HG02571 (cell line): ENCODE data around the gene EHMT1.
A peak's percentile ranks its signal among the peaks of the same experiment; 100 is the strongest.

ENCODE experiments used
- ATAC-seq: cut with Tn5 transposase; IDR thresholded peaks from one replicate; pipeline ENCODE4 v1.9.1; 2021; ENCODE audit warnings: mild to moderate bottlenecking, moderate library complexity; ENCODE audit not compliant: unreplicated experiment

Gene EHMT1

DNA sequence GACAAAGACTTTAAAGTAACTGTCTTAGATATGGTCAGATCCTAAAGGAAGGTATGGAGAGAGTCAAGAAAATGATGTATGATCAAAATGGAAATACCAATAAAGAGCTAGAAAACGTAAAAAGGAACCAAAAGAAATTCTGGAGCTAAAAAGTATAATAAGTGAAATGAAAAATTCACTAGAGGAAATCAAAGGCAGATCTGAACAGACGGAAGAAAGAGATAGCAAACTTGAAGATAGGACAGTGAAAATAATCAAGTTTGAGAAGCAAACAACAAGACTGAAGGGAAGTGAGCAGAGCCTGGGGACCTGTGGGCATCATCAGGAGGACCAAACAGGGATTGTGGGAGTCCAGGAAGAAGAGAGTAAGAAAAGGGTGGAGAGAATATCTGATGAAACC lies 115.4 kb downstream of the EHMT1 start:
- no peak for ATAC-seq

DNA sequence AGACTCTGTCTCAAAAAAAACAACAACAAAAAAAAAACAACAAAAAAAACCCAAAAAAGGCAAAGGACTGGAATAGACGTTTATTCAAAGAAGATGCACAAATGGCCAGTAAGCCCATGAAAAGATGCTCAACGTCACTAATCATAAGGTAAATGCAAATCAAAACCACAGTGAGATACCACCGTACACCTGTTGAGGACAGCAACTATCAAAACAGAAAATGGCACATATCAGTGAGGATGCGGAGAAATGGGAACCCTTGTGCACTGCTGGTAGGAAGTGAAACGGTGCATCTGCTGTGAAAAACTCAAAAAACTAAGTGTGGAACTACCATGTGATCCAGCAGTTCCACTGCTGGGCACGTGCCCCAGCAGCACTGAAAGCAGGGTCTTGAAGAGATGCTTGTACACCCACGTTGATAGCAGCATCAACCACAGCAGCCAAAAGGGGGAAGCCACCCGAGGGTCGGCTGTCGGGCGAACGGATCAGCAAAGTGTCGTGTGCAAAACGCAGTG lies 119.4 kb downstream of the EHMT1 start:
- peak; percentile 82 for ATAC-seq

DNA sequence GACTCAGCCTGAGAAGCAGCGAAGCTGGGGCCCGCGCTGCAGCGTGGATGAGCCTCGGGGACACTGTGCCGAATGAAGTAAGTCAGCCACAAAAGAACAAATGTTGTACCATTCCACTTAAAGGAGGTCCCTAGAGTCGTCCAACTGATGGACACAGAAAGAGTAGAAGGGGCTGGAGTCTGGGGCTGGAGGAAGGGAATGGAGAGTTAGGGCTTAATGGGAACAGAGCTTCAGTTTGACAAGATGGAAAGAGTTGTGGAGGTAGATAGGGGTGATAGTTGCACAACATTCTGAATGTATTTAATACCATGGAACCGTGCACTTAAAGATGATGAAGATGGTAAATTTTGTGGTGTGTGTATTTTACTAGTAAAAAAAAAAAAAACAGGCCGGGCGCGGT lies 119.9 kb downstream of the EHMT1 start:
- ATAC-seq, result no peak

DNA sequence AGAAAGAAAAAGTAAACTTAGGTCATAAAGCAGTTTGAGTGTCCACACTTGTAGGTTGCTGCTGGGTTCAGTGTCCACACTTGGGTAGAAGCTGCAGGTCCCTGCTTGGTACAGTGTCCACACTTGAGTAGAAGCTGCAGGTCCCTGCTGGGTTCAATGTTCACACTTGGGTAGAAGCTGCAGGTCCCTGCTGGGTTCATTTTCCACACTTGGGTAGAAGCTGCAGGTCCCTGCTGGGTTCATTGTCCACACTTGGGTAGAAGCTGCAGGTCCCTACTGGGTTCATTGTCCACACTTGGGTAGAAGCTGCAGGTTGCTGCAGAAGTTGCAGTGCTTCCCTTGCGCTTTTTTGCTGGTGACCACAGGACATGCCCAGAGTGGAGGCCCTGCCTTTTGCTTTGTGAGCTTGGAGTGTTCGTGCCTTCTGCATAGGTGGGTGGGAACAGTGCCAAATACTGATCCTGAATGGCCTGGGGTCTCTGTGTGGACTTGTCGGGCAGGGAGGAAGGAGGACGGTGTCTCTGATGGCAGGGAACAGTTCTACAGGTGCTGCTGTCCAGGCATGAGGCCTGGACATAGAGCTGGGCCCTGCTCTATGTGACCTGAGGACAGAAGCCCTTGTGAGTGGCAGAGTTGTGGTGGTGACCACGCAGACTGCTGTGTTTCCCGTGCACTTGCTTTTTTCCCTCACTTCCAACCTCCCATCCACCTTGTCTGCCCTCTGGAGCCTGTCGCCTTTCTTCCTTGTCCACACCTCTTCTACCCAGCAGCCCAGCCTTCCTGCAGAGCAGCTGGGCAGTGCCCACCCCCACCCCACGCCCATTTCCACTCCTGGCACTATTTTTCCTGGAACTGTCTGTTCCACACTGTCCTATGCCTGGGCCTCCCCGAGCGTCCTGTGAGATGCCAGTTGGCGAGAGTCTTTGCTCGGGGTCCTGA lies 120.8 kb downstream of the EHMT1 start:
- no peak for ATAC-seq

DNA sequence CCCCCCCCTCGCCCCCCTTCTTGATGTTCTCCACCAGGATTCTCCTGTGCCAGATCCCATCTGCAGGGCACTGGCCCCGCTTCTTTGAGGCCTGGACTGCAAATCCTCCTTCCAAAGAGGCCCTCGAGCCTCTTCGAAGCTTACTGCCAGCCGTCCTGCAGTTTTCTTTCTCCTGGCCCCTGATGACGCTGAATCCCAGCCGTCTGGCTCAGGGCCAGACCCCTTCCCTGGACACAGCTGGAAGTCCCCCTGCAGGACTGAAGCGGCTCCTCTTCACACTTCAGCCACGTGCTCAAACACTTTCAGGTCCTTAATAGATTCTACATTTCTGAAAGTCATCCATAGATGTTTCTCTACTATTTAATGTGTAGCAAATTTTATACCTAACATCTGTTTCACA lies 121.5 kb downstream of the EHMT1 start:
- no peak for ATAC-seq

DNA sequence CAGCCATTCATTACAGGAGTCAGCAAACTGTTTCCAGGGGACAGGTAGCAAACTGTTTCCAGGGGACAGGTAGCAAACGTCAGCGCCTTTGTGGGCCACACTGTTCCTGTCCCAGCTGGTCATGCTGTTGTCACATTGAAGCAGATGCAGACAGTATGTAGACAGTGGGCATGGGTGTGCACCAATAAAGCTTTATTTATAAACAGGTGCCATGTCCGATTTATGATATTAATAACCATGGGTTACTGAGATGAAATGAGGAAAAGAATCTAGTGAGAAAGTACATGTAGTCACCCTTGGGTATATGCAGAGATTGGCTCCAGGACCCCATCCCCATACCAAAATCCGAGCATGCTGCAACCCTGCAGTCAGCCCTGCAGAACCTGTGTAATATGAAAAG lies 122.5 kb downstream of the EHMT1 start:
- ATAC-seq, result no peak

DNA sequence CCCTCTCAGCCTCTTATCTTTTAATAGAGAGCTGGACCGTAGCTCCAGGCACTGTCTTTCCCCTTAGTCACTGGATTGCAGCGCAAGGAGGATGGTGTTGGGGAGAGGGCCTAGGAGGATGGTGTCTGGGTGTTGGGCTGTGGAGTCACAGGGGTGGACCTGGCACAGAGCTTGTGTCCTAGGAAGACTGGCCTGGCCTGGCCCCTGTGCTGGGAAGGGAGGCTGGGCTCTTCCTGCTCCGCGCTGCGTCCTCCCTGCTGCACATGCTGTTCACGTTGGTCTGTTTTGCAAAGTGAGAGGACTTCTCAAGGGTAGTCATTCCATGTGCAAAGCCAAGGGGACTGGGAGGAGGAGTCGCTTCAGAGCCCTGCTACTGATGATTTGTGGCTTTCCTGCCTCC lies 123.9 kb downstream of the EHMT1 start:
- no peak for ATAC-seq

DNA sequence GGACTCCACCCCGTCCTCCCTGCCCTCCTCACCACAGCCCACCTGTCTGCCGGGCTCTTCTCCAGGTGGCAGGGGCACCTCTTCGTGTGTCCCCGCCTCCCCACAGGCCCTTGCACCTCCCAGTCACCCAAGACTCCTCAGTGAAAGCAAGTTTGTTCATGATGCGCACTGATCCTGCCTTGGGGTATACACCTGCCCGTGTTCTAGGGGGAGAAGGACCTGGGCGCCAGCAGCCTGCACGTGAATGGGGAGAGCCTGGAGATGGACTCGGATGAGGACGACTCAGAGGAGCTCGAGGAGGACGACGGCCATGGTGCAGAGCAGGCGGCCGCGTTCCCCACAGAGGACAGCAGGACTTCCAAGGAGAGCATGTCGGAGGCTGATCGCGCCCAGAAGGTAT lies 124.9 kb downstream of the EHMT1 start:
- ATAC-seq, result no peak

DNA sequence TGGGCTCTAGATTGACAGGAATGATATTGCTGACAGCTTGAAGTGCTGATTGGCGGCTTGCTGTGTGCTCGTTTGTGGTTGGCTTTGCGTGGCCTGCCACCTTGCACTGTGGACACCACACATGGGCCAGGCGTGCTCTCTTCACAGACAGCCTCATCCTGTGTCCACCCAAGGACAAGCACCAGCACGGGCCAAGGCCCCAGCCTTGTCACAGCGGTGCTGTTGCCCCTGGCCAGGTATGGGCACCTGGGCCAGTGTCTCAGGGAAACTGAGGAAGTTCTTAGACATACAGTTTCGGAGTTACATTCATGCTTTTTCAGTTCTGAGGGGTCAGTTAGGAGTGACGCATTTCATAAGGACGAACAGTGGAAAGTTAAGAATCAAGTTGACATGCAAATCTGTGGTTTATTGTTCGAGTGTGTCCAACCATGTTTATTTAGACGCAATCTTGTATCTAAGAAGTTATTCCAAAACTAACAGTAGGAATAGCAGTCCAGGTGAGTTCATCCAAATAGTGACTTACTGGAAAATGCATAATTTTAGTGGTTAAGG lies 125.9 kb downstream of the EHMT1 start:
- ATAC-seq, result no peak

DNA sequence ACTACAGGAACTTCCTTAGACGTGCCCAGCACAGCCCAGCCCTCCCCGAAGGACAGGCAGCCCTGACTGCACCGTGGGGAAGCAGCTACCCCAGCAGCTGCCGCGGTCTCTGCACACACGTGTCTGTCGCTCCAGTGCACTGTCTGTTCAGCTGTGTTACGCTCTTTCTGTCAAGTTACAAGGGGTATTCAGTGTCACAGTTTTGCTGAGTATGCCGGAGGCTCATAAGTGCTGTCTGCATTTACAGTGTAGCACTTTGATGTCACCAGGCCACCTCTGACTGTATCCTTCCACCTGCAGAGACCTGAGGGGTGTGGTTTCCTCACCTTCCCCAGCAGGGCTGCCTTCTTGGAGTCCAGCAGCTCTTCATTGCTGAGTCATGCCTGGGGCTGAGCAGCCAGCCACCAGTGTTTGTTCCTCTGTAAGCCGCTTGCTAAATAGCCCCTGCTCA lies 126.8 kb downstream of the EHMT1 start:
- ATAC-seq, result peak; percentile 54

DNA sequence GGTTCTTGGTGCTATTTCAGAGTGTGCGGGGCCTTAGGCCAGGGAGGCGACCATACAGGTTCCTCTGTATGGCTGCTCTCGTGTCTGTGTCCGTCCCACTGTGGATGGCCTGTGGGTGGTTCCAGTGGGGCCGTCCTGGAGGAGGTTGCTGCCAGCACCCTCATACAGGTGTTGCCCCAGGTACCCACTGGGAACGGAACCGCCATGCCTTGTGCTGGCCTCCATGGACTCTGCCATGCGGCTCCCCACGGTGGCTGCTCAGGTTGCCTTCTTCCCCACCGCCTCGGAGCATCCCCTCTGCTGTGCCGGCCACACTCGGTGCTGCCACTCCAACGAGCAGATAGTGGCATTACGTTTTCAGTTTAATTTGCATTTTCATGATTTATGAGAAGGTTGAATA lies 129.5 kb downstream of the EHMT1 start:
- no peak for ATAC-seq

DNA sequence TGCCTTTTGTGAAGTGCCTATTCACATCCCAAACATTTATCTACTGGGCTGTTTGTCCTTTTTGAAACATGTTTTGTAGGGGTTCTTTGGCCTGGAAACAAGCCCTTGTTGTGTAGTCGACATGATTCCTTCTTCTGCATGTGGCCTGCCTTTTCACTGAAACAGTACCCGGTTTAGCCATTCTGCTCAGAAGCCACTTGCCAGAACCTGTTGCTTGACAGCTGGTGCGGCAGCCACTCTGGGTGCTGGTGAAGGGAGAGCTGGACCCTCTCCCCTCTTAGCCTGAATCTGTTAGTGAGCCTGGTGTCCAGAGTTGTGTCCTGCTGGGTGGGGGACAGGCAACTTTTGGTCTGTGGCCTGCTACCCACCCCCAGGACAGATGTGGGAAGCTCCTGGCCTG lies 129.9 kb downstream of the EHMT1 start:
- ATAC-seq, result no peak

DNA sequence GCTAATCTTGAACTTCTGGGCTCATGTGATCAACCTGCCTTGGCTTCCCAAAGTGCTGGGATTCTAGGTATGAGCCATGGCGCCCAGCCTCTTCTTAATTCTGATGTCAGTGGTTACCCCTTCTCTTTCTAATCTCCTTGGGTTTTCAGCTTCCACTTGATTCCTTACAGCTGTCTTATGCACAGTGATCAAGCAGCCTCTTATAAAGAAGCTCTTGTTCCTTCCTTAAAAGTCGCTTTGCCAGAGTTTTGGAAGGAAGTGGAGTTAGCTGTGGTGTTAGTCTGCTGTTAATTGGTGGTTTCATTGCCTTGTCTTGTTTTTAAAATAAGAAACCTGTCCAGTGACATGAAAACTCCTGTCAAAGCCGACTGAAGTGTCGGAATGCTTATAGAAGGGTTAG lies 130.7 kb downstream of the EHMT1 start:
- ATAC-seq, result no peak

DNA sequence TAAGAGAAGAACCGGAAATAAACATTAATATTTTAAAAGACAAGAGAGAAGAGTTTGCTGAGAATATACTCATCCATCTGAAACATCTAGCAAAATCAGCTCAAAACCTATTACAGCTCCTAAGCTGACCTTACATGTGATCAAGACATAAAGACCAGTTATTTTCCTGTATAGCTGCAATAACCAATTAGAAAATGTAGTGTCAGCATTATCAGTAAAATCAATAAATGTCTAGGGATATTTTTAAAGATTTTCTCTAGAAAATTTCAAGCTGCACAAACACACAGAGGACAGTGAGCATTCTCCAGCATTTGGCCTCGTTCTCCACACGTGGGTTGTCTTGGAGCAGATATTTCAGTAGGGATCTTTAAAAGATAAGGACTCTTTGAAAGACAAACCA lies 131.2 kb downstream of the EHMT1 start:
- no peak for ATAC-seq

DNA sequence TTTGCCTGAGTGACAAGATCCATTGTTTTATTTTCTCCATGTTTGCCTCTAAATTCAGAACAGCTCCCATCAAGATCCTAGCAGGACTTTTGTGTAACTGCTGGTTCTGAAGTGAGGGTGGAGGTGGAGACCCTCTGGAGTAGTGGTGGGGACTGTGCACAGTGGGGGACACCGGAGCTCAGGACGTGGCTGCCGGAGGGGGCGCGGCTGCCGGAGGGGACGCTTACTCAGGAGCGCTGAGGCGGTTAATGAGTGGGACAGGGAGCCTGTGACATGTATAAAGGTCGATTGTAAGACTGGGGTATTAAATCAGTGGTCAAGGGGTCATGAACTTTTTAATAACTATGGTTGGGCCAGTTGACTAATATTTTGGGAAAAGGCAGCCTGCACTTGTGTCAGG lies 131.8 kb downstream of the EHMT1 start:
- no peak for ATAC-seq

DNA sequence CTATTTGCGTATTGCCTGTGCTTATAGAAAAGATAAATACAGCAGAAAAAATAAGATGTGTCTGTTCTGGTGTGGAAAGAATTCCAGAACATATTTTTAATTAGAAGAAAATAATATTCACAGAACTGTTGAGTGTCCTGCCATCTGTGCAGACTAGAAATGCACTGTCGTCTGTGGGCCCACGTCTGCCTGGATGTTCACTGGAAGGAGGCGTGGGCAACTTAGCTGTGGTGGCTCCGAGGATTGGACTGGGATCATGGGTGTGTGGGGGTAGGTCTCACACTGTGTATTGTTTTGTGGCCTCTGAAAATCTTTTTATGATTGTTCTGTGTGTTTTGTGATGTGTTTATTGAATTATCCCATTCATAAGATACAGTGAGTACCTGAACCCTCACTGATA lies 132.8 kb downstream of the EHMT1 start:
- ATAC-seq, result no peak

DNA sequence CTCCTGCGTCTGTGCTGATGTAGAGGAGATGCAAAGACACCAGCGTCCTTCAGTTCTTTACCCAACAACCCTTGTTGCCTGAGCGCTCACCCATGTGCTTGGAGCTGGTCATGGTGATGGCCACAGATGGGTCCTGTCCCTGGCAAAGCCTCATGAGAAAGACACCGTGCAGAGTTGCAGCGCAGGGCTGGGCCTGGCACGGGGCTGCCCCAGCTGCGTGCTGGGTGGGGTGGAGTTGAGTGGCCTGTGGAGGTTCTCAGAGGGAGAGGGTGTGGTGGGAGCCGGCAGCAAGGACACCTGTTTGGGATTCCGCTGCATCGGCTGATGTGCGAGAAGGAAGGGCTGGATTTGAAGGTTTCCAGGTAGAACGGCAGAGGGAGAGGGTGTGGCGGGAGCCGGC lies 133.6 kb downstream of the EHMT1 start:
- ATAC-seq, result no peak

DNA sequence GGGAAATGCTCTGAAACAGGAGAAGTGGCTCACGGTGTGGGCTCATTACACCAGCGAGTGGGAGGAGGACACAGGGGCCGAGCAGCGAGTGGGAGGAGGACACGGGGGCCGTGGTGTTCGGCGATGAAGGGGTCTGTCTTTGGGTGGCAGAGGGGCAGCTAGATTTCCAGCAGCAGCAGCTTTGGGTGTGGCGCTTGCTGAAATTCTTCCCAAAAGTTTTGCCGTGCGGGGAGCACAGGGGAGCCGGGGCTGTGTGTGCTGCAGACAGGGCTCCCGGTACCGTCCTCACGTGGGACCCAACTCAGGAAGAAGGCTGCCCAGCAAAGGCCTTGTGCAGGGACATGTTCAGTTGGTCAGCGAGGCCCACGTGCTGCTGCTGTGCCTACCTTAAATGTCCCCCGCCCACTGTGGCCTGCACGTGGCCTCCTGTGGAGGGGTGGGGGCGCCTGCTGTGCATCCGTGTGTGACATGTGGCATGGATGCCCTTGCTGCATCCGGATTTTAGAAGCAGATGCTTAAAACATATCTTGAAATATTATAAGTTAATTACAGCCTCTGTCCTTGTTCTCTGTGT lies 134.5 kb downstream of the EHMT1 start:
- ATAC-seq, result no peak

DNA sequence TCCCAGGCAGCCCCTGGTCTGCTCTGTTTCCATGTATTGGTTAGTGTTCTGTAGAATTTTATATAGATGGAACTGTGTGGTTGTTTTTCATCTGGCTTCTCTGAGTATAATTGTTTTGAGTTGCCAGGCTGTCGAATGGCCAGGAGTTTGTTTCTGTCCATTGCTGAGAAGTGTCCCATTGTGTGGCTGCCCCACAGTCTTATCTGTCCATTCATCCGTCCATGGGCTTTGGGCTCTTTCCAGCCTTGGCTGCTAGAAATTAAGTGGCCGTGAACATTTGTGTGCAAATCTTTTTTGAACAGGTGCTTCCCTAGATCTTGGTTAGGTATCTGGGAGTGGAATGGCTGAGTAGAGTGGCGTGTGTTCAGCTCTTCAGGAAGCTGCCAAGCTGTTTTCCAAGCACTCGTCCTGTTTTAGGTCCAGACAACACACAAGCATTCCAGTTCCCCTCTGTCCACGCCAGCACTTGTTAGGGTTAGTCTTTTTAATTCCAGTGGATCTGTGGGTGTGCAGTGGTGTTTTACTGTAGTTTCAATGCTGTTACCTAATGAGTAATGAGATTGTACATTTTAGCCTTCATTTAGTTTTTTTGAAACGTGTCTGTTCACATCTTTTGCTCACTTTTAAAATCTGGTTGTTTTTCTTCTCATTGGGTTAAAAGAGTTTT lies 136.6 kb downstream of the EHMT1 start:
- no peak for ATAC-seq

DNA sequence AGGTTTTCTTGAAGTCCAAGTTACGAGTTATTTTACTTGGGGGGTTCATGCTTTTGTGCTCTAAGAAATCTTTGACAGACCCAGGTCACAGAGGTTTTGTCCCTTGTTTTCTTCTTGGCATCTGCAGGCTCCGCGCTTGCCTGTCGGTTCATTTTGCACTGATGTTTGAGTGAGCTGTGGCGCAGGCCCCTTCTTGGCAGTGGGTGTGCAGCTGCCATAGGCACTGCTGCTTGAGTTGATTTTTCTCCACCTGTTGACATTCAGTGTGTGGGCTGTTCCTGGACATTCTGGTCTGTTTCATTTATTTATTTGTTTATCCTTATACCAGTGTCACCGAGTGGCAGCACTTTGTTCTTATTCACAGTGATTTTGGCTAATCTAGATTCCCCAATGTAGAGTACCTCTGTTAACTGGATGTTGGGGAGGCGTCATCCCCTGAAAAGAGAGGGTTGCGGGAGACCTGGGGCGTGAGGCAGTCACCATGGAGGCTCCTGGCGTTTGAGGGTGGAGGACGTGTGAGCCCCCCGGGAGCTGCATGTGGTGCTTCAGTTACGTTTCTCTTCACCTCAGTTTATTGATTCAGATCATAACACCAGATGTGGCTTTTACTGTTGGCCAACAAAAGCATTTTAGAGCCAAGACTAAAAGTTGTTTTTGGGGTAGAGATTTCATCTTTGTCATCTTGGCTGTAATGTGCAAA lies 137.4 kb downstream of the EHMT1 start:
- no peak for ATAC-seq

DNA sequence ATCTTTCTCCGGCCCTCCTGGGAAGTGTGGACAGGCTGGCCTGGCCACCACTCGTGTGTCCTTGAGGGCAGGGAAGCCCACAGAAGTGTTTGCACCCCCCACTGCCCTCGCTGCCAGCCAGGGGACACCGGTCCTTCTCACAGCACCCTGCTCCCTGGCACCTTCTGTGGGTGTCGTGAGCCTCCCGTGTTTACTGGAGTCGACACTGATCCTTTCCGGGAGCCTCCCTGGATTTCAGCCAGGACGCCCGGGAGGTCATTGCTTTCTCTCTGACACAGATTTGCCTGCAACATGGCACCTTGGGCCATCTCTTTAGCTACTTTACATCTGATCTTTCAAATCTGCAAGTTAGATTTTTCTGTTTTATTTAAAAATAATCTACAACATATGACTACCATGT lies 138.3 kb downstream of the EHMT1 start:
- ATAC-seq, result no peak
